HepG2 (cell line): Measurements from ENCODE around the gene ERO1A. TPM values are rescaled to one million over a fixed set of nuclear protein-coding genes. Genes with fewer than 3 reads are reported as not detected.

Experiments used
- ATF1 ChIP-seq: IDR thresholded peaks from 2 replicates; pipeline ENCODE4 v1.6.1; 2016; ENCODE audit warnings: mild to moderate bottlenecking, control low read depth
- CCAR2 ChIP-seq: fragments of 200-400 bp; formaldehyde crosslinking; optimal IDR thresholded peaks from 2 replicates; pipeline ENCODE3; 2018; ENCODE audit warnings: low read depth, mild to moderate bottlenecking, low read length, moderate library complexity
- CEBPZ ChIP-seq: IDR thresholded peaks from 2 replicates; pipeline ENCODE4 v1.6.1; 2012; ENCODE audit warnings: low read length, improper control_type of control experiment
- E2F5 ChIP-seq: sonication (generic); formaldehyde crosslinking; conservative IDR thresholded peaks from 2 replicates; pipeline ENCODE4 v1.4.0; 2020; ENCODE audit warnings: missing genetic modification reagents
- ELK4 ChIP-seq: sonication (generic); formaldehyde crosslinking; IDR thresholded peaks from 2 replicates; pipeline ENCODE4 v1.9.0; 2021; ENCODE audit warnings: missing genetic modification reagents, borderline replicate concordance
- KMT2B ChIP-seq: IDR thresholded peaks from 2 replicates; pipeline ENCODE4 v1.6.1; 2016; ENCODE audit warnings: missing genetic modification reagents, missing compliant biosample characterization
- POLR2AphosphoS2 ChIP-seq: IDR thresholded peaks from 2 replicates; pipeline ENCODE4 v1.6.1; 2011; ENCODE audit warnings: low read depth, low read length, improper control_type of control experiment
- PPARG ChIP-seq: conservative IDR thresholded peaks from 2 replicates; pipeline ENCODE4 v1.6.1; 2016; ENCODE audit warnings: missing biosample characterization, missing genetic modification reagents
- RBM39 ChIP-seq: fragments of 200-400 bp; formaldehyde crosslinking; IDR thresholded peaks from one replicate; pipeline ENCODE4 v1.6.1; 2018; ENCODE audit warnings: antibody characterized with exemption, mild to moderate bottlenecking, low read depth, low read length; ENCODE audit not compliant: poor library complexity, severe bottlenecking
- RFX1 ChIP-seq: fragments of 450-650 bp; IDR thresholded peaks from 2 replicates; pipeline ENCODE4 v1.6.1; 2017
- SETDB1 ChIP-seq: sonication (generic); formaldehyde crosslinking; IDR thresholded peaks from 2 replicates; pipeline ENCODE4 v1.5.1; 2020; ENCODE audit warnings: missing genetic modification reagents, mild to moderate bottlenecking, borderline replicate concordance
- SIX4 ChIP-seq: sonication (generic); formaldehyde crosslinking; IDR thresholded peaks from 2 replicates; pipeline ENCODE4 v1.4.0; 2020; ENCODE audit warnings: missing genetic modification reagents
- THAP7 ChIP-seq: sonication (generic); formaldehyde crosslinking; IDR thresholded peaks from 2 replicates; pipeline ENCODE4 v1.8.1; 2023; ENCODE audit warnings: mild to moderate bottlenecking, missing genetic modification reagents
- ZBTB26 ChIP-seq: IDR thresholded peaks from 2 replicates; pipeline ENCODE4 v1.6.1; 2016; ENCODE audit warnings: missing compliant biosample characterization, missing genetic modification reagents, borderline replicate concordance
- ZNF180 ChIP-seq: sonication (generic); formaldehyde crosslinking; IDR thresholded peaks from 2 replicates; pipeline ENCODE4 v1.4.0; 2020; ENCODE audit warnings: low read depth, missing genetic modification reagents, borderline replicate concordance
- ZNF263 ChIP-seq: sonication (generic); formaldehyde crosslinking; IDR thresholded peaks from 2 replicates; pipeline ENCODE4 v1.4.0; 2020; ENCODE audit warnings: missing genetic modification reagents
- ZNF430 ChIP-seq: sonication (generic); formaldehyde crosslinking; IDR thresholded peaks from 2 replicates; pipeline ENCODE4 v1.9.0; 2021; ENCODE audit warnings: mild to moderate bottlenecking, missing genetic modification reagents
- ZNF44 ChIP-seq: sonication (generic); formaldehyde crosslinking; IDR thresholded peaks from 2 replicates; pipeline ENCODE4 v1.5.1; 2020; ENCODE audit warnings: mild to moderate bottlenecking, missing genetic modification reagents
- ZNF451 ChIP-seq: sonication (generic); formaldehyde crosslinking; IDR thresholded peaks from 2 replicates; pipeline ENCODE4 v1.5.0; 2020; ENCODE audit warnings: mild to moderate bottlenecking, missing genetic modification reagents
- ZNF580 ChIP-seq: IDR thresholded peaks from 2 replicates; pipeline ENCODE4 v1.6.1; 2016; ENCODE audit warnings: low read depth, borderline replicate concordance
- ZNF615 ChIP-seq: sonication (generic); formaldehyde crosslinking; IDR thresholded peaks from 2 replicates; pipeline ENCODE4 v1.5.0; 2020; ENCODE audit warnings: mild to moderate bottlenecking, missing genetic modification reagents, borderline replicate concordance
- ZNF850 ChIP-seq: sonication (generic); formaldehyde crosslinking; conservative IDR thresholded peaks from 2 replicates; pipeline ENCODE4 v1.9.0; 2021; ENCODE audit warnings: mild to moderate bottlenecking, missing genetic modification reagents
- polyA plus RNA-seq, 8 experiments: library from polyadenylated mRNA; depleted of rRNA in 3 of 8; stranded (reverse) in 7 of 8; unstranded in 1 of 8; fragments of >200 nt; fragmentation: Illumina TruSeq in 4 of 8; extraction: Trizol in 4 of 8; gene quantifications; 2 replicates each; pipeline versions ENCODE4 v1.2.1 to v1.2.3, GENCODE V29; 2011 to 2016; ENCODE audit warnings: low read depth in 4 of 8, missing spikeins in 1 of 8, mixed read lengths in 1 of 8; ENCODE audit not compliant: insufficient read depth in 1 of 8
- total RNA-seq, 5 experiments: library from RNA; depleted of rRNA; stranded (reverse); fragments of >200 nt; fragmentation: Illumina TruSeq; extraction: Trizol; gene quantifications; 2 replicates each; pipeline ENCODE4 v1.2.3, GENCODE V29; 2016; ENCODE audit warnings: low read depth in 1 of 5

The ERO1A gene
- total and polyA plus RNA-seq, 2 of the 13 experiments (the other 11 are each of a cell fraction or from before 2014, with no cell fraction given) = 60.3 to 137 TPM

GRCh38 chr14:52729925-52730708 lies 34.8 kb upstream of the ERO1A start, which contains the start of gene STYX (continued):
- 0 out of 2 replicates have a peak, but pooled peaks have one; percentile 24 for TF ChIP-seq ZNF44 (CRISPR knock-in tag)
- no peak for TF ChIP-seq CCAR2
- TF ChIP-seq ZNF615 = no peak
- no peak for TF ChIP-seq SIX4 (CRISPR knock-in tag)
- TF ChIP-seq ZNF850 (CRISPR knock-in tag) = no peak
- TF ChIP-seq ZNF451 = no peak
- peak; percentile 56; the same call in 1 of the 2 replicates for TF ChIP-seq KMT2B (CRISPR knock-in tag)
- TF ChIP-seq ZNF580 (CRISPR knock-in tag) = peak; percentile 52; the same call in 1 of the 2 replicates
- TF ChIP-seq ZNF180 (CRISPR knock-in tag) = no peak
- no peak for TF ChIP-seq ZNF430
- no peak for TF ChIP-seq THAP7
- TF ChIP-seq PPARG (CRISPR knock-in tag) = no peak
- TF ChIP-seq E2F5 = peak; percentile 70; the same call in 1 of the 2 replicates
- no peak for TF ChIP-seq CEBPZ
- no peak for TF ChIP-seq RBM39
- TF ChIP-seq ZNF263 (CRISPR knock-in tag) = 0 out of 2 replicates have a peak, but pooled peaks have one; percentile 27
- TF ChIP-seq SETDB1 (CRISPR knock-in tag) = no peak
- TF ChIP-seq POLR2AphosphoS2 = peak; percentile 65; the same call in 1 of the 2 replicates
- no peak; the same call in 1 of the 2 replicates for TF ChIP-seq ZBTB26 (CRISPR knock-in tag)
- TF ChIP-seq ATF1 (CRISPR knock-in tag) = no peak
- TF ChIP-seq RFX1 = no peak
- no peak for TF ChIP-seq ELK4 (CRISPR knock-in tag)
